ENCODE measurements around the gene IRAK4. TPM values are rescaled to one million over a fixed set of nuclear protein-coding genes. Genes with fewer than 3 reads are reported as not detected.

IRAK4 gene
- total RNA-seq (2014; rRNA removed; shearing (Covaris generic)) (17.3 and 17.9 TPM in 2 replicates), total RNA-seq (2022) (28.9 and 31.7 TPM in 2 replicates), Bru-seq, nascent RNA (percentile 80 among the genes with signal in this experiment), BruChase-seq, experiment 1, labeled RNA remaining after a 6-hour chase (percentile 69 among the genes with signal in this experiment), BruChase-seq, experiment 2, labeled RNA remaining after a 2-hour chase (percentile 71 among the genes with signal in this experiment)
- long read RNA-seq, full-length matches to known transcripts, result 23 of 45 reads
- long read RNA-seq, partial matches to known transcripts, result 3 of 45 reads
- long read RNA-seq, other reads (novel, unspliced or antisense), result 19 of 45 reads

GRCh38 chr12:43758728-43759563 lies at the start of gene IRAK4, which contains the start of gene PUS7L:
TSS of gene IRAK4 (plus strand) at chr12:43758951. CDS start at chr12:43768112, 9,161 bp downstream.
TSS of gene PUS7L (minus strand) at chr12:43758790. CDS start at chr12:43755245, 3,545 bp downstream.
- peaks cover 70% of the 10 kb centered on the region for H3K79me2 ChIP-seq (ENCODE audit: insufficient read depth, low read depth, low read length)

GRCh38 chr12:43711348-43711747 lies 47.4 kb upstream of the IRAK4 start:
- H3K79me2 ChIP-seq (ENCODE audit: insufficient read depth, low read depth, low read length), result no peaks in the 10 kb centered on the region
- CTCF ChIA-PET (ENCODE audit: unreplicated experiment), result no interaction called here
- intact Hi-C loops (cut with micrococcal nuclease; ENCODE audit: unreplicated experiment), result no loop called here
- no peaks in the 10 kb centered on the region for H3K9me2 ChIP-seq (ENCODE audit: insufficient read depth, low read length)
- POLR2A ChIA-PET, result no interaction called here
- no peak overlapping the region for H3K4me2 ChIP-seq (ENCODE audit: low read length)
- no peaks in the 10 kb centered on the region for H3K36me3 ChIP-seq (ENCODE audit: insufficient read depth, low read length)
- H2AFZ ChIP-seq (ENCODE audit: low read length), result no peak overlapping the region
- no peaks in the 10 kb centered on the region for H4K20me1 ChIP-seq (ENCODE audit: insufficient read depth, low read length)
- BruUV-seq (replicated peaks), result no TSS peak
- TF ChIP-seq CTCF (conservative IDR thresholded peaks at IDR 0.05; ENCODE audit: low read length) (no peak), EZH2phosphoT487 (IDR thresholded peaks at IDR 0.05; ENCODE audit: borderline replicate concordance, low read depth, low read length) (no peak)
- H3K27ac ChIP-seq (ENCODE audit: low read depth, low read length, poor library complexity, severe bottlenecking), result no peak overlapping the region
- H3K4me1 ChIP-seq (ENCODE audit: insufficient read depth, low read length, poor library complexity, severe bottlenecking), result no peaks in the 10 kb centered on the region
- H3K4me3 ChIP-seq (ENCODE audit: low read depth, low read length, poor library complexity, severe bottlenecking), result no peak overlapping the region
- no peaks in the 10 kb centered on the region for H3K9me3 ChIP-seq (ENCODE audit: low read length)
- no peak for DNase-seq (ENCODE audit: low spot score)

More at GRCh38 chr12:43758728-43759563, at the start of gene IRAK4, which contains the start of gene PUS7L:
- BruUV-seq (replicated peaks), result TSS peak; percentile 52
- TF ChIP-seq EZH2phosphoT487 (IDR thresholded peaks at IDR 0.05; ENCODE audit: borderline replicate concordance, low read depth, low read length) (no peak), CTCF (conservative IDR thresholded peaks at IDR 0.05; ENCODE audit: low read length) (peak; percentile 43)
- peak; percentile 99 for DNase-seq (ENCODE audit: low spot score)
- Histone ChIP-seq H3K9me2 (ENCODE audit: insufficient read depth, low read length) (no peaks in the 10 kb centered on the region), H3K4me2 (ENCODE audit: low read length) (peak within 1 kb of the TSS; percentile 99), H3K9me3 (ENCODE audit: low read length) (0 out of 2 replicates have a peak, but pooled peaks cover 4% of the 10 kb centered on the region), H2AFZ (ENCODE audit: low read length) (peak within 1 kb of the TSS; percentile 75), H3K4me3 (ENCODE audit: low read depth, low read length, poor library complexity, severe bottlenecking) (peak within 1 kb of the TSS; percentile 76), H4K20me1 (ENCODE audit: insufficient read depth, low read length) (peaks cover 10% of the 10 kb centered on the region; the same call in 1 of the 2 replicates), H3K4me1 (ENCODE audit: insufficient read depth, low read length, poor library complexity, severe bottlenecking) (peaks cover 40% of the 10 kb centered on the region), H3K27ac (ENCODE audit: low read depth, low read length, poor library complexity, severe bottlenecking) (peak within 1 kb of the TSS; percentile 88), H3K36me3 (ENCODE audit: insufficient read depth, low read length) (peaks cover 22% of the 10 kb centered on the region)
- POLR2A ChIA-PET, result interaction anchor here (0.7 to 4.1 kb wide), 13 partner anchors 9 to 1456 kb away, joined by 3 to 27 read pairs (median 3); partner anchors contain the start of genes TMEM117 and TWF1
- CTCF ChIA-PET (ENCODE audit: unreplicated experiment), result no interaction called here
- intact Hi-C loops (cut with micrococcal nuclease; ENCODE audit: unreplicated experiment), result loop anchor here (1.0 to 2.0 kb wide), 3 partner anchors 46 to 123 kb away; partner anchors contain the start of gene TMEM117

Data from OCI-LY7 (cell line).